EH (cell line): Measurements from ENCODE around the gene WNT9B.

Experiments
- DNase-seq: peaks from one replicate; pipeline ENCODE4 v3.0.0-alpha.2; 2015; ENCODE audit warnings: low read depth

WNT9B gene, protein sequence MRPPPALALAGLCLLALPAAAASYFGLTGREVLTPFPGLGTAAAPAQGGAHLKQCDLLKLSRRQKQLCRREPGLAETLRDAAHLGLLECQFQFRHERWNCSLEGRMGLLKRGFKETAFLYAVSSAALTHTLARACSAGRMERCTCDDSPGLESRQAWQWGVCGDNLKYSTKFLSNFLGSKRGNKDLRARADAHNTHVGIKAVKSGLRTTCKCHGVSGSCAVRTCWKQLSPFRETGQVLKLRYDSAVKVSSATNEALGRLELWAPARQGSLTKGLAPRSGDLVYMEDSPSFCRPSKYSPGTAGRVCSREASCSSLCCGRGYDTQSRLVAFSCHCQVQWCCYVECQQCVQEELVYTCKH

DNA sequence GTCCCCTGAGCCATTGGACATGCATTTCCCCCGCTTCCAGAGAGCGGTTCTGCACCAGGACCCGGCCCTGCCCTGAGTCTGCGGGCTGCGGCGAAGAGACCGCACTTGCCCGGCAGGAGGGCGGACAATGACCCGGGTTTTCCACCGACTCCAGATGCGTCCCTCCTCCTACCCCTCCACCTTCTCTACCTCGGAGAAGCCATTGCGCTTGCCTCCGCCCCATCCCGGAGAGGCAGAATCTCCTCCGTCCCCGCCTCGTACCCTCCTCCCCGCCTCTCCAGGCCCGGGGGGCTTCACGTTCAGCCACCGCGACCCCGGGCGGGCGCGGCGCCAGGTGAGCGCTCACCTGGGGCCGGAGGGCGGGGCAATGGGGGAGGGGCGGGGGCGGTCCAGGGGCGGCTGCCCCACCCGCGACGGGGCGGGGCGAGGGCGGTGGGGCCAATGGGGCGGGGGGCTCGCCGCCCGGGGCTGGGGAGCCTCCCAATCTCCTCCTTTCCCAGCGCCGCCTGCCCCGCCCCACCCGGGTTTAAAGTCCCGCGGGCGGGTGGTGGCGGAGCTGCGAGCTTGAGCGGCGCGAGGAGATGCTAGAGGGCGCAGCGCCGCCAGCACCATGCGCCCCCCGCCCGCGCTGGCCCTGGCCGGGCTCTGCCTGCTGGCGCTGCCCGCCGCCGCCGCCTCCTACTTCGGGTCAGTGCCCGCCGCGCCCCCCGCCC is at the start of gene WNT9B:
Gene WNT9B, plus strand, starts transcription at position 555 of the 713 bp plus-strand sequence. Its CDS starts 56 bp downstream, at position 611.
- DNase-seq = peak; percentile 24

DNA sequence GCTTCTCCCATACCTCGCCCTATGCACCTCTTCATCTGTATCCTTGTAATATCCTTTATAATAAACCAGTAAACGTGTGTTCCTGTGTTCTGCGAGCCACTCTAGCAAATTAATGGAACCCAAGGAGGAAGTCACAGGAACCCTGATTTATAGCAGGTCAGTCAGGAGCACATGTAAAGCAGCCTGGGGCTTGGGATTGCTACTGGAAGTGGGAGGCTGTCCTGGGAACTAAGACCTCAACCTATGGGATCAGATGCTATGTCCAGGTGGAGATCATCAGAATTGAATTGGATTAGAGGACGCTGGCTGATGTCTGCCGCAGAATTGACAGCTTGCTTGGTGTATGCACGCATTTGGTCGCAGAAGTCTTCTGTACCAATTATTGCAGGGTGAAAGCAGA is 48.6 kb upstream of the WNT9B start:
- DNase-seq = no peak

DNA sequence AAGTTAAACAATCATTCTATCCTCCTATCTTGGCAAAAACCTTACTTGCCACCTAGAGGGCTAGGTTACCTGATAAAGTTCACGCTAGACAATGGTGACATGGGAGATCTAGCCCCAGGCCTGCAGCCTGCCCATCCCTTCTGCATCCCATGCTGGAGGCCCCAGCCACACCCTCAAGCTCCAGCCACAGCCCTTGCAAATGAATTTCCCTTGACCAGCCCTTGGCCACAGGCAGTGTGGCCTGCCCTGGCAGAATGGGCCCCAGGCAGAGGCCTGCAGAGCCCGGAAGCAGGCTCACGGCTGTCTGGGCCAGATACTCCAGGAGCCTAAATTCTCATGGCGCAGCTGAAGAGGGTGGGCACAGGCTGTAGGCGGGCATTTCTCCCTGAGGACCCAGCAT is 47.8 kb upstream of the WNT9B start:
- no peak for DNase-seq

DNA sequence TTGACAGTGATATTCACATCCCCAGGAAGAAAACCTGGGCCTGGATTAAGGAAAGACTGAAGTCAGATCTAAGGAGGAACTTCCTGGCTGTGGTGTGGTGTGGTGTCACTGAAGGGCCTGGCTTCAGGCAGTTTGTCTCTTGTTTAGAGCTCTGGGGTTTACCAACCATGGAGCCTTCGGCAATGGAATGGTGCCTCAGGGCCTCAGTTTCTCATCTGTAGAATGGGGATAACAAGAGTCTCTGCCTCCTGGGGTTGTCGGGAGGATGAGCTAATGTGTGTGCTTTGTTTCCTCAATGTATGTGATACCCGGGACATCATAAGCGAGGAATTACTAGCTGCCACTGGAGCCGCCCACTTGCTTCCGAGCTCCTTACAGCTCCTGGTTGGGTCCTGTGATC is 45.6 kb upstream of the WNT9B start:
- no peak for DNase-seq

DNA sequence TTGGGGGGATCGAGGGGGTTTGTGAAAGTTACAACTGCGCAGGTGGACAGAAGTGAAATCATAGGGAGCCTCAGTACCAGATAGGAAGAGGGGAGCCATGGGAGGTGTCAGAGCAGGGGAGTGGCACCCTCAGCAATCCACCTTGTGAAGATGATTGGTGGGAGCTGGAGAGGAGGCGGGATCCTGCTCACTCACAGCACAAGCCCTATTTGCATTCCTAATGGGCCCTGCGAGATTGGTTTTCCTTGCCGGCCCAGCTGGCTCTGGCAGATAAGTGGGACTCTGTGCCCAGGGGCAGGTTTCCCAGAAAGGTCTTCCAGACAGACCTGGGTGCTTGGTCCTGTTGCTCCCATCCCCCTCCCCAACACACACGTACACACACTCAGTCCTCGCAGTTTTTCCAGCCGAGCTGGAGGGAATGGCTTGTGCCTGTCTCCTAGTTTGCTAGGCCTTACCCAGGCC is 42.2 kb upstream of the WNT9B start:
- DNase-seq = no peak

DNA sequence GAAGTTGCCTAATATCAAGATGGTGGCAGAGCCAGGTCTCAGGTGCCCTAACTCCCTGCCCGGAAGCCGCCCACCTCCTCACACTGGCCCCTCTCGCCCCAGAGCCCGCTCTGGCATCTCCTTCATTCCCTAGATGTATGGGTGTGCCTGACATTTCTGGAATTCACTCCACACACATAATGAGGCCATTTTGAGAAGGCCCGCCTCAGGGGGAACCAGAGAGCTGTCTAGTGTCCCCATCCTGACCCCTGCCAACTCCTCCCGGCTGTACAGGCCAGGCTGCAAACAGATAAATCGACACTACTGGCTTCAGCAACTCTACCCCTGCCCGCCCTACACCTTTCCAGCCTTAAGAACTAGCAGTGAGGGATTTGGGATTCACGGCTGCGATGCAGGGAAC is 40.5 kb upstream of the WNT9B start:
- peak; percentile 30 for DNase-seq

DNA sequence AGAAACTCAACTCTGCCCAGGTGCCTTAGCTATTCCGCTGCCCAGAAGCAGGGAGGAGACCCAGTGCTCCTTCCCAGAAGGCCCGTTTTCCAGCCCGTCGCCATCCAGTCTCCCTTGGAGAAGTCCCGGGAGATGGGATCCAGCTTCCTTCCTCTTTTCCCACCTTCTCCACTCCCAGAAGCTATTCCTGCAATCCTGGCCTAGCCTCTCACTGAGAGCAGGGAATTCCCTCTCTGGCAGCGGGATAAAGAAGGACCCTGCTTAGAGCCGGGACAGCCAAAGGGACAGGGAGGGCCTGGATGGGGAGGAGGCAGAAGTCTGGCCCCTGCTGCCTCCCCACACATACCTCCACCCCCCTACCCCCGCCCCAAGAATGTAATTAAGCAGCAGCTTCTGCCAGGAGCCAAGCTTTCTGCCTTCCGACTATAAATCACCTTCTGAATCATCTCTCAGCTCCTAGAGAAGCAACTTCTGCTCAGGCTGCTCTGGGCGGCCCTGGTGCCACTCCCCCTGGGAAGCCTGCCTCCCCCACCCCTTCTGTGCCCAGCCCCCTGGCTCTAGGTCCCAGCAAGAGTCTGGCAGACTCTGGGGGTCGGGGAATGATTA is 39.3 kb upstream of the WNT9B start:
- peak; percentile 83 for DNase-seq

DNA sequence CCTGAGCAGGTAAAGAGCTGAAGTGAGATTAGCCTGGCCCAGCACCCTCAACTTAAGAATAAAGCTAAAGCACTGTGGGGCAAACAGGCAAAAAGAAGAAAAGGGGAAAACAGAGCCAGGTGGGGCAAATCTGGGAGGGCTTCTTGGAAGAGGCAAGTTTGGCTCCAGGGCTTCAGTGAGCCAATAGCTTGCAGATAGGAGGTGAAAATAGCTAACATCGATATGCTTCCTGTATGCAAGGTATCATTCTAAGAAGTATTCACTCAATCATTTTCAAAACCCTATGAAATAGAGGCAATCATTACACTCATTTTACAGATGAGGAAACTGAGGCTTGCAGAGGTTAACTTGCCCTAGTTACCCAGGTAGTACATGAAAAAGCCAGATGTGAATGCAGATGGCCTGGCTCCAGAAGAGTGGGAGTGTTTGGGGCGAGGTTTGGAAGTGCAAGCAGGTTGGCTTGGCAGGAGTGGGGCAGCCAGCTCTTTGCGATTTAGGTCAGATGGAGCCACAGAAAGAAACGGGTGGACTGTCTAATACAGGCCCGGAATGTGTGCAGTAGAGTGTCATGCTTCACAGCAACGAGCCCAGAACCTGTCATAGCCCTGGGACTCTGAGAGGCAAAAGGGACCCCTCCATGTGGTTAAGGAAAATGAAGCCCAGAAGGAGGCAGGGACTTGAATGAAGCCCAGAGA is 38.6 kb upstream of the WNT9B start:
- DNase-seq = no peak

DNA sequence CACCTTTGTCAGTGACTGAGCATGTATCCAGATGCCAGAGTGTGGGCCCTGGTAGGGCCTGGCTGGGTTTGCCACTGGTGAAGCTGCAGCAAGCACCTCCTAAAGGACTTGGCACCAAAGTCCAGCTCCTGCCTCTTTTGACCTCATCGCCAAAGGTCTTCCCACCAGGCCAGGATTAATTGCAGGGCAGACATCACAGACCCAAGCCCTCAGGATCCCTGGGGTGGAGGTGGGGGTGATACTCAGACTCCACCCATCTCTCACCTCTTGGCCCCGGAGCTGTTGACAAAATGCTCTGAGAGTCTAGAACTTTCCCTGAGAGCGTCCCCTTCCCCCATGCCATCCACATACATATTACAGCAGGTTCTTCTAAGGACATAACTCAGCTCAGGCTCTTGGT is 37.5 kb upstream of the WNT9B start:
- no peak for DNase-seq

DNA sequence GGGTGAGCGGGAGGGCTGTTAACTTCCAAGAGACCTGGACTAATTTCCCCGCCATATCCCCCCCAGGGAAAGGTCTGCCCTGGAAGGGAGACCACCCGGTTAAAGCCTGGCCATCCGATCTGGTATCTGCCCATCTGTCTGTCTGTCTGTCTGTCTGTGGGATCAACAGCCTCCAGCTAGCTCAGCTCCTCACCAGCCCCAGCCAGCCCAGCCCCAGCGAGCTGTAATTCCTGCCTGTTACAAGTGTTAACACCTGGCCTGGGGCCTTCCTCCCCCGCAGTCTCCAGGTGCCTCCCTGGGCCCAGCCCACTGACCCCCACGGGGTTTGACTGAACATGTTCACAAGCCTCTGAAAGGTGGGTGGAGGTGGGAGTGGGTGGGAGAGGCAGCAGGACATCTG is 36.9 kb upstream of the WNT9B start:
- no peak for DNase-seq

DNA sequence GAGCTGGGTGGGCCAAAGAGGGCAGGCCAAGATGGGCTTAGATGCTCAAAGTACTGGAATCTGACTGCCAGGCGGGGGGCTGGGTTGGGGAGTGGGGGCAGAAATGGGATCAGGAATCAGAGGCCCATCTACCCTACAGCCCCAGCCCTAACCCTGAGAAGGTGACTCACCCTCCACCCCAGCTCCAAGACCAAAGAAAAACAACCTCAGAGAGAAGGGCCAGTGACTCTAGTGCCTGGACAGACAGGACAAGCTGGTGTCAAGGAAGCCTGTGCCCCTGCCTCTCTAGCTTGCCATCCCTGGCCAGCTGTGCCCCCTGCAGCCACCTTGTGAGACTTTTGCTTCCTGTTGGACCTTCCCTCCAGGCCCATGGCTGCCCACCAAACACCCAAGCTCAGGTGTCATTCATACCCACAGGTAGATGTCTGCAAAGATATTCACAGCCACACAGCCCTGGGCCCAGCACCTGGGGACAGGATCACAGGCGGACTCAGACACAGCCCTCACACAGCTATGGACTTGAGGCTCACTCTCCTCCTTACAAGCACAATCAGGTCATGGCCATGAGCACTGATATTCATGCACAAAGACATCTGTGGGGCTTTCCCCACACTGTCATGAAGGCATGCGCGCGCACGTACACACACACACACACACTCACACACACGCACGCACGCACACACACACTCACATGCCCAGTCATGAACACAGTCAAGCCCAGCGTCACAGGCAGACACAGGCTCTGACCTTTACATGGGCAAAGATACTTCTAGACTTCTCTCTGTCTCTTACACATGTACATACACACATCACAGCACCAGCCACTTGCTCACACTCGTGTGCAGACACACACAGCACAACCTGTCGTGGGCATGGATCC is 35.7 kb upstream of the WNT9B start:
- DNase-seq = no peak

DNA sequence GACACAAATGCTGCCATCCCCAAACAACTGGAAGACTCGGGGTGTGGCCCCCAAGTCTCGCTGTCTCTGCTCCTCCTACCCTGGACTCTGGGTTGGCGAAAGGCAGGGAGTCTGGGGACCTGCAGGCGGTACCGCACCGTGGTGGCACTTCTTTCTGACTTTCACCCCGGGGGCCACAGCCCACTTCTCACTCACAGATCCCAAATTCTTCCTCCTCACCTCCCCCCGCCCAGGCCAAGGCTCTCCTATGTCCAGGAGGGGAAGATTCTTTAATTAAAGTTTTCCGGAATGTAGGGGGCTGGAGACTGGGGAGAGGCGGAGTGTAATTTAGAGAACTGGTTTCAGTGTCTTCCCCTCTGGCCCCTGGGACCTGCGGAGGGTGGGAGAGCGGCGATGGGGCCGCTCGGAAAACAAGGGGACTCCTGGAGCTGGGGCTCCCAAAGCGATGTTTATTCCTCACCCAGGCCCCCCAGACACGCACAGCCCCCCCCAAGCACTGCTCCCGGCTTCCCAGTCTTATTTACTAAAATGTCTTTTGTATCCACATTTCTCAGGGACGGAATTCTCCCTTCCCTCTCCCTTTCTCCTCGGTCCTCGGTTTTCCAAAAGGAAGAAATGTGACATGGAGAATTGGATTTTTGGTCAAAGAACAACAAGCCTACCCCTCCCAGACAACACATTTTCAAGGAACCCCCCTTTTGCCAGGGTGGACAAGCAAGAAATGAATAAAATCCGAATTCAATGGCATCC is 34.1 kb upstream of the WNT9B start:
- no peak for DNase-seq

DNA sequence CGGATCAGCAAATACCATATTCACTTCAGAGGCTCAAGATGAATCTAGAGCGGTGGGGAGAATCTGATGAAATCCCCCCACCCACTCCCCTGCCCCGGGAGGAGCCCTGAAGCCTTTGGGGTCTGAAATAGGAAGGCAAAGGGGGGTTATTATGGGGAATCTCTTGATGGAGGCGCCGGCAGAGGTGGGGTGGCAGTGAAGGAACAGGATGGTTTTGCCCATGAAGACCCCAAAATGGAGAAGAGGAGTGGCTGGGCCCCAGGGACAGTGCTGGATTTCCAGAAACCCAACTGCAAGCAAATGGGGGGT is 33.5 kb upstream of the WNT9B start:
- DNase-seq = no peak

DNA sequence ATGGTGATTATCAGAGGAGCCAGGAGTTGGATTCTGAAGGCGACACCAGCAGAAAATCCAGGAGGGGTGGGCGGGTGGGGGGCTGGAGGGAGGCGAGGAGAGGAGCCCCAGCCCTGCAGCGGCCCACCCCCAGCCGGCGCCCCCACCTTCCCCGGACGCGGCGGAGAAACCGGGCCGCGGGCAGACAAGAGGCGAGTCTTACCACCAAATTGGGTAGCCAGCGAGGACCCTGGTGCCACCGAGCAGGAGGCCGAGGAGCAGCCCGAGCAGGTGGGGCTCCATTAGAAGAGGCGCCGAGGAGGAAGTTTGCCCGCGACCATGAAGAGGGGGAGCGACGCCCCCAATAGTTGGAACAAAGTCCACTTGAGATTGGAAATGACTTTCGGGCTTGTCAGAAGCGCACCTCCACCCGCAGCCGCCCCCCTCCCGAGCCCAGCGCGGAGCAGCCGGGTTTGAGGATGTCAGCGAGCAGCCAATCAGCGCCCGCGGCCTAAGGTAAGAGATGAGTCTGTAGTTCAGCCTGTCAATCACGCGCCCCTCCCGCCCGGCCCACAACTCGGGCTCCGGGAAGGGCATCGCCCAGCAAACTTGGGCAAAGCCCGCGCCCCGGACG is 33.0 kb upstream of the WNT9B start, which contains the start of gene WNT3:
Gene WNT3, minus strand, starts transcription at position 377 of the 613 bp plus-strand sequence. Its CDS starts 95 bp downstream, at position 282.
- DNase-seq = peak; percentile 23

DNA sequence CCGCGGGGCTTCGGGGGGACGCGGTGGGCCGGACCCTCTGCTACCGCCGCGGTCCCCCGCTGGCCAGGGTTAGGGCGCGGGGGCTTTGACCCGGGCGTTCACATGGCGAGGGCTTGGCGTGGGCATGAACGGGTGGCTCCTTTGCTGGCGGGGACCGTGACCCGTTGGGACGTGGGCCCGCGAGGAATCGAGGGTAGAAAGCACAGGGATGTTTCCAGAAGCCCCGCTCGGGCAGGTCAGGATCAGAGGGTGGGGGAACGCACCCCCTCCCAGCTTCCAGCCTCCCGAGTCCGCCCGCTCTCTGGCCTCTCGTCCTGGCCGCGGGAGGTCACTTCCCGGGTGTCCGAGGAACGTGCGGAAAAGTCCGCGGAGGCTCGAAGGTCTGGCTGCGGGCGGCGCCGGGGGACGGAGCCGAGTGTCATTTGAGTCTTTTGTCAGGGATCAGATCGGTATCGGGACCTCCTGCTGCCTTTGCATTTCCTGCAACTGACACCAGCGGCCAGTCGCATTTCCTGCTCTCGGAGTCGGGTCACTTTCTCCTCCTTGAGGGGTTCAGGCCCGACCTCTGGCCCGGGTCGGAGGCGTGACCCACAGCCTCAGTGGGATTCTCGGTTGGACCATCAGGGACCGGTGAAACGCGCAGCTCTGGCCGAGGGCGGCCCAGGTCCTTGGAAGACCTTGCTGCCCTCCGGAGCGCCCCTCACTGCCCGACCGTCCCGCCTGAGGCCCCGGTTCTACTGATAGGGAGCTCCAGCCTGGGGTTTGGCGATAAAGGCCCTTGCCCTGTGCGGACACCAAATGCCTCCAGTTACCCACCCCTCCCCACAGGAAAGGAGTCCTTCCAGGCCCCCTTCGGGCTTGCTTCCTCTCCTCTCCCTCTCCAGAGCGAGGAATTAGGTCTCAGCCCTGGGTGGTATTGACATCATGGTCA is 32.2 kb upstream of the WNT9B start:
- peak; percentile 46 for DNase-seq

DNA sequence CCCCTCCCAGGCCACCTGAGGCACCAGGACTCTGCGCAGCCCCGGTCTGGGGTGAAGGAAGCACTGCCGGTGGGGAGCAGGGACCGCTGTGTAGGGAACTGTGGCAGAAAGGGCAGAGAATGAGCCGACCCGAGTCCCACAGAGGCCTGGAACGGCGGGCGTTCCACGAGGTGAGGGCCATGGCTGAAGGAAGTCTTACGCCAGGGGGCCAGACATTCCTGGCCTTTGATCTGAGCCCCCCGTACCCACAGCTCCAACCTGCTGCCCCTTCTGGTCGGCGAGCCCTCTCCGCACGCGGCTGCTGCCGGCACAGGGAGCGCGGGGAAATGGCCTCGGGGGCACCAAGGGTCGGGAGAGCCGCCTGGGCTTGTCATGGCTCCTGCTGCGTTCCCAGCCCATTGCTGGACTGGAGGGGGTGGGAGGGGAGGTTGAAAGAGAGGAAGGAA is 31.5 kb upstream of the WNT9B start:
- DNase-seq = no peak

DNA sequence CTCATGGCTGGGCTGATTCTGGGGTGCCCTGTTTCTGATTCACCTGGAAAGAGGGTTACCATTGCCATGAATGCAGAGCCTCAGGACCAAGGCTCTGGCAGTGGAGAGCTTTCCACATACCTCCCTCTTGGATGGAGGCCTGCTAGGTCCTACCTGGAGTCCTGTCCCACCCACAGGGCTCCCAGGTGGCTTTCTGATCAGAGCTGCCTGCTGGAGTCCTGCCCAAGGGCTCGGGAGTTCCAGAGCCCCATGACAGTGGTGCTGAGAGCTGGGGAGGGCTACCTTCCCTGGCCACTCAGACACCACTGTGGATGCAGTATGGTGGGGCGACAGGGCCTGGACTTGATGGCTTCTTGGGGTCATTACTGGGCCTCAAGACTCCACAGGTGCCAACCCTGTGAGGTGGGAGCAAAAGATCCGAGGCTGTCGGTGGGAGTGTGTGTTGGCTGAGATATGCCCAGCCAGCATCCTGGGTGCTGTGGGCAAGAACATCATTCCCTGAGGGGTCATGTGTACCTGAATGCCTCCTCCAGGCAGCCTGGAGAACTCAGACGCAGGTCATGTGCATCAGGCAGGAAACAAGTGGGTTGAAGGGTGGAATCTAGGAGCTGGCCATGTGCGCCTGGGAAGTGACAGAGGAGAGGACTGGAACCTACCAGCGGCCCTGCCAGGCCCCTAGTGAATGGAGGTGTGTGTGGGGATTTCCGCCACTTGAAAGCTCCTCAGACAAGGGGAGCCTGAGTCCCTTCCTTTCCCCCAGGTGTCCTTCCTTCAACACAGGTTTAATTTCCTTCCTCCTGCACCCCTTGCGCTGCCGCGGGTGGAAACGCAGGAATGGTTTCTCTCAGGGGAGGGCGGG is 30.6 kb upstream of the WNT9B start:
- DNase-seq = no peak
